ENCODE measurements around the gene MORC3. TPM values are rescaled to one million over a fixed set of nuclear protein-coding genes. Genes with fewer than 3 reads are reported as not detected.
"Not testable (repeated sequence)": the region's sequence is repeated elsewhere in the genome, so short reads cannot be mapped to it uniquely, and the experiment has no call there.

The MORC3 gene
- total and polyA plus RNA-seq, 10 donors = 14.8 to 57.6 (median 51.0) TPM

GRCh38 chr21:36338975-36339374 lies 19.0 kb downstream of the MORC3 start:
- intact Hi-C loops (cut with DNase I; ENCODE audit: low total_unique reads) = no loop called here

GRCh38 chr21:36342581-36342980 lies 22.6 kb downstream of the MORC3 start:
- H3K4me3 ChIP-seq; H3K27me3 ChIP-seq (replicated peaks in 1 of 7); H3K9me3 ChIP-seq; H3K4me1 ChIP-seq; H3K27ac ChIP-seq; DNase-seq; intact Hi-C loops (cut with DNase I; ENCODE audit: low total_unique reads): not testable (repeated sequence)
- H3K36me3 ChIP-seq = peaks cover 4 to 100% (median 97%) of the 10 kb centered on the region in 6 donors
- 94 to 98% (median 97%) methylated on average over 7 of the region's 7 CpGs for WGBS, 5 donors

More at GRCh38 chr21:36338975-36339374, 19.0 kb downstream of the MORC3 start:
- Histone ChIP-seq H3K36me3 (peaks cover 6 to 100% (median 91%) of the 10 kb centered on the region in 6 donors), H3K9me3 (no peaks in the 10 kb centered on the region), H3K4me1 (peaks cover 0 to 26% (median 0%) of the 10 kb centered on the region in 6 donors), H3K27me3 (replicated peaks in 1 of 7) (no peaks in the 10 kb centered on the region), H3K4me3 (no peak overlapping the region), H3K27ac (no peak overlapping the region)
- DNase-seq = no peak
- TF ChIP-seq POLR2A (IDR thresholded peaks at IDR 0.05) (no peak), POLR2AphosphoS5 (IDR thresholded peaks at IDR 0.05) (no peak), CTCF (IDR thresholded peaks at IDR 0.05 in 8 of 11, conservative IDR thresholded peaks at IDR 0.05 in 3 of 11) (no peak)
- WGBS, 5 donors = 93 to 98% (median 93%) methylated on average over 10 of the region's 10 CpGs

DNA sequence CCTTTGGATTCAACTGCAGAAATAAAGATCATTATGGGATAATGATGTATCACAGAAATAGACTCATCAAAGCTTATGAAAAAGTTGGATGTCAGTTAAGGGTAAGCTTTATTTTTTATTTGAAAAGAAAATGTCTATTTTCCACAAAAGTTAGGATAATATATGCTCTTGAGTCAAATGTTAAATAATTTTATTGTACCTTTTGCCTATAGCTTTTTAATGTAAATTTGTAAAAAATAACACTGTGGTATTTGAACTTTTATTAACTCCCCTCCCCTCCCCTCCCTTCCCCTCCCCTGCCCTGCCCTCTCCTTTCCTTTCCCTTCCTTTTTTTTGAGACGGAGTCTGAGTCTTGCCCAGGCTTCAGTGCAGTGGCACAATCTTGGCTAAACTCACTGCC lies 24.9 kb downstream of the MORC3 start:
- Histone ChIP-seq H3K4me3 (no peak overlapping the region), H3K27ac (no peak overlapping the region), H3K4me1 (no peaks in the 10 kb centered on the region), H3K9me3 (no peaks in the 10 kb centered on the region), H3K27me3 (replicated peaks in 1 of 7) (no peaks in the 10 kb centered on the region), H3K36me3 (peaks cover 4 to 100% (median 95%) of the 10 kb centered on the region in 6 donors)
- DNase-seq = no peak
- 48 to 69% (median 50%) methylated on average over 1 of the region's 1 CpG for WGBS, 5 donors
- TF ChIP-seq POLR2A (IDR thresholded peaks at IDR 0.05) (no peak), POLR2AphosphoS5 (IDR thresholded peaks at IDR 0.05) (no peak), CTCF (IDR thresholded peaks at IDR 0.05 in 8 of 11, conservative IDR thresholded peaks at IDR 0.05 in 3 of 11) (no peak)
- intact Hi-C loops (cut with DNase I; ENCODE audit: low total_unique reads) = no loop called here

DNA sequence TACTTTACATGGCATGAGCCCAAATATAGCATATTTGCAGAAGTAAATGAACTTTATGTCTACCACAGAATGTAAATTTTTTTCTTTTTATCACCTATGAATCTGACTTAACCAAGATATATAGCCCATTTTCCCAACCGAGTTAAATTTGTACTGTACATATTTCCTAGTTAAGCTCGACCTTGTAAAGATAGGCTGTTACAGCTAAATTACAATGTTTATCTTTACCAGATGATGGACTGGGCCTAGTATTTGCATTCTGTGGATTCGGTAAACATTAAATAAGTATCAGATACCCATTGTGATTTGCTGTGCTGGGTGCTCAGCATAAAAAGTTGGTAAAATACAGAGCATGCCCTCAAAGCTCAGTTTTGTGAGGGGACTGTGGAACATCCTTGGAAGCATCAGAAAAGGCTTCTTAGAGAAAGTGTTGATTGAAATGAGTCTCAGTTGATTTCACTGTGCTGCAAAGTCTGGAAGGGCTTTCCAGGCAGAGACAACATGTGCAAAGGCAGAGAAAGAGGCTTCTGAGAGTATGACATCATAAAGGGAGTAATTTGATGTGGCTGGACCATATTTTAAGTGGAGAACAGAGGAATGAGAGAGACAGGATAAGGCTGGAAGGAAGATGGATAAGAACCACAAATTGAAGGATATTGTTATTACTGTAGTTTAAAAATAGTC lies 27.4 kb downstream of the MORC3 start:
- no peaks in the 10 kb centered on the region for H3K9me3 ChIP-seq
- no peak overlapping the region for H3K27ac ChIP-seq
- H3K4me3 ChIP-seq = no peak overlapping the region
- no peak for DNase-seq
- no peaks in the 10 kb centered on the region for H3K27me3 ChIP-seq (replicated peaks in 1 of 7)
- H3K4me1 ChIP-seq = no peaks in the 10 kb centered on the region
- TF ChIP-seq POLR2AphosphoS5 (IDR thresholded peaks at IDR 0.05) = no peak
- H3K36me3 ChIP-seq = peaks cover 0 to 100% (median 91%) of the 10 kb centered on the region in 6 donors
- WGBS, 5 donors = 95 to 96% (median 95%) methylated on average over 3 of the region's 3 CpGs
- intact Hi-C loops (cut with DNase I; ENCODE audit: low total_unique reads) = no loop called here

GRCh38 chr21:36347962-36348328 lies 27.9 kb downstream of the MORC3 start:
- Histone ChIP-seq H3K4me1 (no peaks in the 10 kb centered on the region), H3K27me3 (replicated peaks in 1 of 7) (no peaks in the 10 kb centered on the region), H3K4me3 (no peak overlapping the region), H3K27ac (no peak overlapping the region), H3K9me3 (no peaks in the 10 kb centered on the region), H3K36me3 (peaks cover 0 to 100% (median 90%) of the 10 kb centered on the region in 6 donors)
- WGBS, 5 donors = 86 to 97% (median 91%) methylated on average over 2 of the region's 2 CpGs
- intact Hi-C loops (cut with DNase I; ENCODE audit: low total_unique reads) = no loop called here
- no peak for DNase-seq
- TF ChIP-seq POLR2A (IDR thresholded peaks at IDR 0.05) (no peak), POLR2AphosphoS5 (IDR thresholded peaks at IDR 0.05) (no peak), CTCF (IDR thresholded peaks at IDR 0.05 in 8 of 11, conservative IDR thresholded peaks at IDR 0.05 in 3 of 11) (no peak)
